CD14-positive monocyte (primary cell): ENCODE data around the gene IGF2. TPM values are rescaled to one million over a fixed set of nuclear protein-coding genes. Genes with fewer than 3 reads are reported as not detected.

Experiments used
- DNase-seq, 3 donors: peaks; one replicate each; pipeline ENCODE4 v3.0.0-alpha.2; 2011 to 2022
- H2AFZ ChIP-seq: 2 replicates; pipeline ENCODE4 v1.6.0; 2012; ENCODE audit warnings: mild to moderate bottlenecking, low read depth, low read length, inconsistent platforms; ENCODE audit not compliant: insufficient read depth, poor library complexity, severe bottlenecking
- H3K27ac ChIP-seq, 2 donors: 1 replicate in 1 of 2; 2 replicates in 1 of 2; pipeline ENCODE4 v1.5.1; 2012 to 2013; ENCODE audit warnings: low read length in 2 of 2, control low read depth in 1 of 2, inconsistent platforms in 1 of 2, low read depth in 1 of 2, mild to moderate bottlenecking in 1 of 2
- H3K27me3 ChIP-seq, 2 donors: one replicate each; pipeline versions ENCODE4 v1.6.0 to v1.6.1; 2011 to 2013; ENCODE audit warnings: low read length in 2 of 2; ENCODE audit not compliant: control insufficient read depth in 2 of 2, insufficient read depth in 2 of 2
- H3K36me3 ChIP-seq, 2 donors: replicated peaks in 1 of 2; 1 replicate in 1 of 2; 2 replicates in 1 of 2; pipeline versions ENCODE4 v1.5.1 to v1.6.1; 2012 to 2013; ENCODE audit warnings: low read length in 2 of 2, control low read depth in 1 of 2, inconsistent platforms in 1 of 2, mild to moderate bottlenecking in 1 of 2; ENCODE audit not compliant: insufficient read depth in 2 of 2, control insufficient read depth in 1 of 2
- H3K4me1 ChIP-seq, 2 donors: 1 replicate in 1 of 2; 2 replicates in 1 of 2; pipeline versions ENCODE4 v1.5.1 to v1.6.1; 2012 to 2013; ENCODE audit warnings: low read length in 2 of 2, control low read depth in 1 of 2, inconsistent platforms in 1 of 2, mild to moderate bottlenecking in 1 of 2, moderate library complexity in 1 of 2; ENCODE audit not compliant: insufficient read depth in 2 of 2, control insufficient read depth in 1 of 2
- H3K4me2 ChIP-seq: replicated peaks from 2 replicates; pipeline ENCODE3; 2012; ENCODE audit warnings: low read length, moderate library complexity, mild to moderate bottlenecking; ENCODE audit not compliant: poor library complexity, severe bottlenecking; ENCODE audit errors: extremely low read depth
- H3K4me3 ChIP-seq, 3 experiments: fragments of 200-600 bp in 1 of 3; sonication (generic) in 1 of 3; replicated peaks in 1 of 3; 1 replicate in 2 of 3; 2 replicates in 1 of 3; pipeline ENCODE4 v1.5.1; 2011 to 2013; ENCODE audit warnings: low read length in 3 of 3, mild to moderate bottlenecking in 3 of 3, control low read depth in 2 of 3, low read depth in 2 of 3, inconsistent platforms in 1 of 3, moderate library complexity in 1 of 3
- H3K79me2 ChIP-seq: 2 replicates; pipeline ENCODE4 v1.6.0; 2012; ENCODE audit warnings: mild to moderate bottlenecking, control low read depth, inconsistent platforms, low read length, moderate library complexity; ENCODE audit not compliant: insufficient read depth
- H3K9ac ChIP-seq: 2 replicates; pipeline ENCODE4 v1.6.0; 2017; ENCODE audit warnings: low read length, mild to moderate bottlenecking; ENCODE audit not compliant: insufficient read depth, poor library complexity, severe bottlenecking
- H3K9me3 ChIP-seq, 2 donors: replicated peaks in 1 of 2; 1 replicate in 1 of 2; 2 replicates in 1 of 2; pipeline versions ENCODE4 v1.5.1 to v1.6.1; 2012 to 2013; ENCODE audit warnings: low read length in 2 of 2, control low read depth in 1 of 2; ENCODE audit not compliant: control insufficient read depth in 1 of 2, insufficient read depth in 1 of 2
- H4K20me1 ChIP-seq: 2 replicates; pipeline ENCODE4 v1.6.0; 2012; ENCODE audit warnings: mild to moderate bottlenecking, low read length, control low read depth, moderate library complexity; ENCODE audit not compliant: insufficient read depth
- H3K27ac Mint-ChIP-seq, 7 donors: one replicate each; pipeline ENCODE4 v1.8.0; 2020; ENCODE audit warnings: mild to moderate bottlenecking in 7 of 7, mixed read lengths in 7 of 7, moderate library complexity in 6 of 7, inconsistent platforms in 2 of 7
- H3K27me3 Mint-ChIP-seq, 3 donors: one replicate each; pipeline ENCODE4 v1.8.0; 2021 to 2022; ENCODE audit warnings: low read depth in 3 of 3, mild to moderate bottlenecking in 3 of 3, mixed read lengths in 3 of 3, moderate library complexity in 3 of 3, inconsistent platforms in 1 of 3
- H3K36me3 Mint-ChIP-seq, 2 donors: one replicate each; pipeline ENCODE4 v1.8.0; 2020; ENCODE audit warnings: mixed read lengths in 2 of 2, inconsistent platforms in 1 of 2, mild to moderate bottlenecking in 1 of 2
- H3K4me1 Mint-ChIP-seq: one replicate; pipeline ENCODE4 v1.8.0; 2020; ENCODE audit warnings: mild to moderate bottlenecking, mixed read lengths
- H3K4me3 Mint-ChIP-seq, 2 donors: one replicate each; pipeline ENCODE4 v1.8.0; 2020; ENCODE audit warnings: mild to moderate bottlenecking in 2 of 2, mixed read lengths in 2 of 2, moderate library complexity in 1 of 2
- H3K9me3 Mint-ChIP-seq, 7 donors: one replicate each; pipeline ENCODE4 v1.8.0; 2020 to 2022; ENCODE audit warnings: mixed read lengths in 7 of 7, mild to moderate bottlenecking in 6 of 7, moderate library complexity in 6 of 7, inconsistent platforms in 2 of 7
- CTCF ChIP-seq: fragments of 200-600 bp; IDR thresholded peaks from one replicate; pipeline ENCODE4 v1.8.0; 2022; ENCODE audit warnings: antibody characterized with exemption, mild to moderate bottlenecking
- WGBS: methylation state at CpG from one replicate; pipeline ENCODE4 v1.1.5; 2013; ENCODE audit warnings: missing lambda C conversion rate; ENCODE audit not compliant: insufficient coverage; 5-methylcytosine and 5-hydroxymethylcytosine counted together
- intact Hi-C, 2 donors: fragments of 100-400 bp; cut with micrococcal nuclease; formaldehyde crosslinking; loops; one replicate each; pipeline versions ENCODE4 v1.15.0 to v1.15.1; 2023
- polyA plus RNA-seq, 3 donors: library from polyadenylated mRNA; depleted of rRNA in 1 of 3; unstranded in 2 of 3; stranded (reverse) in 1 of 3; fragments of 300-500 nt in 2 of 3; fragments of >200 nt in 1 of 3; fragmentation: Illumina TruSeq in 2 of 3; gene quantifications; 1 replicate in 2 of 3; 2 replicates in 1 of 3; pipeline ENCODE4 v1.2.3, GENCODE V29; 2012 to 2021

The IGF2 gene
- polyA plus RNA-seq, 3 donors, result not detected

- Histone ChIP-seq H3K36me3 (no peaks in the 10 kb centered on the region), H3K4me2 (no peak overlapping the region), H3K4me1 (no peaks in the 10 kb centered on the region), H3K4me3 (no peak overlapping the region), H3K9me3 (peaks cover 7 to 15% of the 10 kb centered on the region in 2 donors), H2AFZ (no peak overlapping the region), H3K27me3 (peaks cover 0 to 5% of the 10 kb centered on the region in 2 donors), H4K20me1 (no peaks in the 10 kb centered on the region), H3K9ac (no peak overlapping the region), H3K79me2 (no peaks in the 10 kb centered on the region), H3K27ac (no peak overlapping the region)
- no peak overlapping the region for H3K4me3 Mint-ChIP-seq
- H3K27me3 Mint-ChIP-seq, result peaks cover 14 to 31% (median 20%) of the 10 kb centered on the region in 3 donors
- no peak for TF ChIP-seq CTCF
- DNase-seq, result no peak
- no peaks in the 10 kb centered on the region for H3K36me3 Mint-ChIP-seq
- peaks cover 11 to 28% (median 20%) of the 10 kb centered on the region in 7 donors for H3K9me3 Mint-ChIP-seq
- WGBS, result 93% methylated on average over 29 of the region's 32 CpGs
- H3K27ac Mint-ChIP-seq, result no peak overlapping the region
- intact Hi-C loops, result no loop called here
- no peaks in the 10 kb centered on the region for H3K4me1 Mint-ChIP-seq
Measured at GRCh38 chr11:2114430-2115241, 24.6 kb downstream of the IGF2 start.

GRCh38 chr11:2113776-2114175 is 25.4 kb downstream of the IGF2 start:
- H3K27me3 Mint-ChIP-seq, result peaks cover 17 to 28% (median 17%) of the 10 kb centered on the region in 3 donors
- no peaks in the 10 kb centered on the region for H3K36me3 Mint-ChIP-seq
- DNase-seq, result no peak
- Histone ChIP-seq H3K4me3 (no peak overlapping the region), H3K9me3 (peaks cover 7 to 15% of the 10 kb centered on the region in 2 donors), H3K79me2 (no peaks in the 10 kb centered on the region), H4K20me1 (no peaks in the 10 kb centered on the region), H2AFZ (no peak overlapping the region), H3K27ac (no peak overlapping the region), H3K9ac (no peak overlapping the region), H3K4me2 (no peak overlapping the region), H3K36me3 (no peaks in the 10 kb centered on the region), H3K4me1 (no peaks in the 10 kb centered on the region), H3K27me3 (peaks cover 0 to 6% of the 10 kb centered on the region in 2 donors)
- H3K9me3 Mint-ChIP-seq, result peaks cover 11 to 28% (median 20%) of the 10 kb centered on the region in 7 donors
- H3K4me1 Mint-ChIP-seq, result no peaks in the 10 kb centered on the region
- intact Hi-C loops, result no loop called here
- 91% methylated on average over 6 of the region's 11 CpGs for WGBS
- no peak for TF ChIP-seq CTCF
- H3K27ac Mint-ChIP-seq, result no peak overlapping the region
- H3K4me3 Mint-ChIP-seq, result no peak overlapping the region
